ENCODE measurements around the gene PRR35. TPM values are rescaled to one million over a fixed set of nuclear protein-coding genes. Genes with fewer than 3 reads are reported as not detected.

PRR35 gene
- total and polyA plus RNA-seq, 8 donors = 0.06 TPM; not detected in 7

- Histone ChIP-seq H3K27ac (peak within 1 kb of the TSS in 1 of 2 donors; percentile 57), H3K4me1 (peaks cover 14 to 37% of the 10 kb centered on the region in 2 donors), H3K27me3 (peaks cover 5 to 21% of the 10 kb centered on the region in 2 donors), H3K36me3 (no peaks in the 10 kb centered on the region), H3K9me3 (no peaks in the 10 kb centered on the region), H3K4me3 (peak within 1 kb of the TSS; percentile 3 to 9)
- peak in 3 of 4 donors; percentile 55 to 80 (median 68) for DNase-seq
- peak; percentile 31 for ATAC-seq
- no peak for TF ChIP-seq CTCF (IDR thresholded peaks at IDR 0.05)
- intact Hi-C loops (cut with DNase I) = no loop called here
These were observed 6.5 kb downstream of the PRR35 start, which contains the start of gene NHLRC4 for GRCh38 chr16:566475-567372. NHLRC4 (plus strand) TSS chr16:567005; CDS start chr16:568048, 1,043 bp downstream.

- Histone ChIP-seq H3K27ac (peak overlapping the region in 1 of 2 donors; percentile 57), H3K36me3 (no peaks in the 10 kb centered on the region), H3K9me3 (no peaks in the 10 kb centered on the region), H3K27me3 (peaks cover 0 to 12% of the 10 kb centered on the region in 2 donors), H3K4me1 (peaks cover 14 to 37% of the 10 kb centered on the region in 2 donors), H3K4me3 (peak overlapping the region in 1 of 2 donors; percentile 9)
- ATAC-seq (no peak), DNase-seq (no peak)
- intact Hi-C loops (cut with DNase I) = no loop called here
- no peak for TF ChIP-seq CTCF (IDR thresholded peaks at IDR 0.05)
These were observed 7.4 kb downstream of the PRR35 start for GRCh38 chr16:567373-568256.

GRCh38 chr16:568401-569258 lies 8.4 kb downstream of the PRR35 start:
- Histone ChIP-seq H3K4me1 (peaks cover 14 to 37% of the 10 kb centered on the region in 2 donors), H3K27ac (peak overlapping the region in 1 of 2 donors; percentile 70), H3K27me3 (peaks cover 0 to 3% of the 10 kb centered on the region in 2 donors), H3K36me3 (peaks cover 0 to 3% of the 10 kb centered on the region in 2 donors), H3K4me3 (peak overlapping the region in 1 of 2 donors; percentile 83), H3K9me3 (no peaks in the 10 kb centered on the region)
- ATAC-seq = no peak
- DNase-seq = no peak
- intact Hi-C loops (cut with DNase I) = no loop called here
- TF ChIP-seq CTCF (IDR thresholded peaks at IDR 0.05) = no peak

- peaks cover 14 to 37% of the 10 kb centered on the region in 2 donors for H3K4me1 ChIP-seq
- DNase-seq (peak; percentile 56 to 92 (median 64)), ATAC-seq (peak; percentile 66)
- H3K9me3 ChIP-seq = no peaks in the 10 kb centered on the region
- TF ChIP-seq CTCF (IDR thresholded peaks at IDR 0.05) = no peak
- no peaks in the 10 kb centered on the region for H3K27me3 ChIP-seq
- peaks cover 0 to 13% of the 10 kb centered on the region in 2 donors for H3K36me3 ChIP-seq
- H3K27ac ChIP-seq = peak within 1 kb of the TSS; percentile 67 to 70
- H3K4me3 ChIP-seq = peak within 1 kb of the TSS; percentile 62 to 83
- intact Hi-C loops (cut with DNase I) = no loop called here
These were observed 9.5 kb downstream of the PRR35 start, which contains the start of gene PIGQ for GRCh38 chr16:569445-570254. PIGQ (plus strand) TSS chr16:569968; CDS start chr16:574075, 4,107 bp downstream.
